ENCODE measurements around the gene GYS1.
"Not testable (repeated sequence)": the region's sequence is repeated elsewhere in the genome, so short reads cannot be mapped to it uniquely, and the experiment has no call there.

The GYS1 gene

GRCh38 chr19:48993175-48994034 lies at the start of gene GYS1, which contains the start of gene RUVBL2:
Gene GYS1 (minus strand): TSS chr19:48993309. CDS start chr19:48993112, 197 bp downstream.
Gene RUVBL2 (plus strand): TSS chr19:48993887. CDS start chr19:48993912, 25 bp downstream.
- DNase-seq, result peak; percentile 99

DNA sequence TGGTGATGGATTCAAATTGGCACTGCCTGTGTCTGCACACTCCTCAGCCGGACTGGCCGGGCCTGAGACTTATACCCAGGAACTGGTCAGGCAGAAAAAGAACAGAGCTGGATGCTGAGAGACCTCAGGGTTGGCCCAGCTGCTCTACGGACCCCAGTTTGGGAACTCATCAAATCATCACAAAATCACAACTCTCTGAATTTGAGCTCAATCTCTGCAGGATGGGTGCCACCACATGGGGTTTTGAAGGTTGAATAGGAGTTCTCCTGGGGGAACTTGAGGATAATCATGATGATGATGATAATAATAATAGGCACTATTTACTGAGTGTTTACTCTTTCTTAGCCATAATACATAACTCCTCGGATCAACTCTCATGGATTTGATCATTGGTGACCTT lies 49.6 kb upstream of the GYS1 start:
- not testable (repeated sequence) for DNase-seq

GRCh38 chr19:49042177-49042576 lies 49.1 kb upstream of the GYS1 start:
- no peak for DNase-seq

DNA sequence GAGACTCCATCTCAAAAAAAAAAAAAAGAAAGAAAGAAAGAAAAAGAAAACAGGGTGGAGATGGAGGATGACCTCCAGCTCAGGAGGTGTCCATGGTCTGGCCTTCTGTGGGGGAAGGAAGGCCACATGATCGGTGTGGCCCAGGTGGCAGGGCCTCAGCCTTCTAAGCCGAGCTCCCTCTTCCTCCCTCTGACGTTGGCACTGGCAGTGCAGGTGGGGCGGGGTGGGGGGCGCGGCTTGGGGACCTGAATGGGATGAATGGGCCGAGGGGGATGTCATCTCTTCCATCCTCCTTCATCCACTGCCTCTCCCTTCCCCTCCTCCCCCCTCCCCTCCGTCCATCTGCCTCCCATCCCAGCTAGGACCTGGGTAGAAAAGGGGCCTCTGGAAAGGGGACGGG lies 46.6 kb upstream of the GYS1 start:
- DNase-seq, result not testable (repeated sequence)

DNA sequence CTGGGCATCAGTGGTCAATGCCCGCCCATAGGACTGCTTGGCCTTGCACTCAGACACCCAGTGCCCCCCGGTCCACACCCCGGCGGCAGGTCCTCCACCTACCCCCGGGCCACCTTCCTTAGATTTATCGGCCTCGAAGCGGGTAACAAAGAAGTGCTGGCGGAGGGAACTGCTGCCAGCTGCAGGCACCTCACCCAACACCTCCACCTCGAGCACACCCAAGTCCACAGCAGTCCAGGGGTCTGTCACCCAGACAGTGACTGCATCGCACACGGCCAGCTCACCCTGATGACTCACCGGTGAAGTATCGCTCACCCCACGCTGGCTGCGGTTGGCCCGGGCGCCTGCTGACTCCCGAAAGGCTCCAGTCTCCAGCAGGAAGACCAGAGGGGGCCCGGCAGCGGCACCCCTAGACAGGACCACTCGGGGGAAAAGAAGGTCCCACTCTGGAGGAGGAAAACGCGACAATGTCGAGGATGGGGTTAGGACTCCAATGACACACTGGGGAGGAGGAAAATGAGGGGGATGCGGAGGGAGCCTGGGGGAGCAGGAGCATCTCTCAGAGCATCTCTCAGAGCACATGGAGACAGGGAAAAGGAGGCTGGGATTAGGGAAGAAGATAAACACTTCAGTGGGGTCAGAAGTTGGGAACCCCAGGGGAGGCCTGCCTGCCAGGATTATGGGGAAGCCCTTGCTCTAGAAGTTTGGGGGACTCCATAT lies 45.6 kb upstream of the GYS1 start:
- not testable (repeated sequence) for DNase-seq

GRCh38 chr19:49038111-49038510 lies 45.0 kb upstream of the GYS1 start:
- DNase-seq, result not testable (repeated sequence)

GRCh38 chr19:49036815-49037214 lies 43.7 kb upstream of the GYS1 start, which contains the start of gene CGB1:
Gene CGB1 (minus strand): TSS chr19:49036895. CDS start chr19:49036711, 184 bp downstream.
- DNase-seq, result not testable (repeated sequence)

DNA sequence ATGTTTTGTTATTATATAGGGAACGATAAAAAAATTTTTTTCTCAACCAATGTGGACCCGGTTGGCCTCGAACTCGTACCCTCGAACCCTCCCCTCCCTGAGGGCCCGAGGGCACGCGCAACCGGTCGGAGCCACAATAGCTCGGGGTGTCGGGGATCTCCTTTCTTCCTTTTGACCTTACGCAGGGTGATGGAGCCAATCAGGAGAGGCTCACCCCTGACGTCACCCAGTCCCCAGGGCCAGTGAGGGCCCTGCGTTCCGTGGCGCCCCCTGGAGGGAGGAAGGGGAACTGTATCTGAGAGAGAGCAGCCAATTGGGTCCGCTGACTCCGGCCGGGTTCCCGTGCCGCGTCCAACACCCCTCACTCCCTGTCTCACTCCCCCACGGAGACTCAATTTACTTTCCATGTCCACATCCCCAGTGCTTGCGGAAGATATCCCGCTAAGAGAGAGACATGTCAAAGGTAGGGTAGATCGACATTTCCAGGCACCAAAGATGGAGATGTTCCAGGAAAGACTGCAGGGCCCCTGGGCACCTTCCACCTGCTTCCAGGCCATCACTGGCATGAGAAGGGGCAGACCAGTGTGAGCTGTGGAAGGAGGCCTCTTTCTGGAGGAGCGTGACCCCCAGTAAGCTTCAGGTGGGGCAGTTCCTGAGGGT lies 38.7 kb upstream of the GYS1 start, which contains the start of gene CGB2:
TSS of gene CGB2 (plus strand) at position 249 of the 660 bp plus-strand sequence. CDS start at position 455, 206 bp downstream.
- not testable (repeated sequence) for DNase-seq

DNA sequence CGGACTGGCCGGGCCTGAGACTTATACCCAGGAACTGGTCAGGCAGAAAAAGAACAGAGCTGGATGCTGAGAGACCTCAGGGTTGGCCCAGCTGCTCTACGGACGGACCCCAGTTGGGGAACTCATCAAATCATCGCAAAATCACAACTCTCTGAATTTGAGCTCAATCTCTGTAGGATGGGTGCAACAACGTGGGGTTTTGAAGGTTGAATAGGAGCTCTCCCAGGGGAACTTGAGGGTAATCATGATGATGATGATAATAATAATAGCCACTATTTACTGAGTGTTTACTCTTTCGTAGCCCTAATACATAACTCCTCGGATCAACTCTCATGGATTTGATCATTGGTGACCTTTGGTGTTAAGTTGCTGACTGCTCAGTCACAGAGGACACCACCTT lies 37.2 kb upstream of the GYS1 start:
- DNase-seq, result not testable (repeated sequence)

DNA sequence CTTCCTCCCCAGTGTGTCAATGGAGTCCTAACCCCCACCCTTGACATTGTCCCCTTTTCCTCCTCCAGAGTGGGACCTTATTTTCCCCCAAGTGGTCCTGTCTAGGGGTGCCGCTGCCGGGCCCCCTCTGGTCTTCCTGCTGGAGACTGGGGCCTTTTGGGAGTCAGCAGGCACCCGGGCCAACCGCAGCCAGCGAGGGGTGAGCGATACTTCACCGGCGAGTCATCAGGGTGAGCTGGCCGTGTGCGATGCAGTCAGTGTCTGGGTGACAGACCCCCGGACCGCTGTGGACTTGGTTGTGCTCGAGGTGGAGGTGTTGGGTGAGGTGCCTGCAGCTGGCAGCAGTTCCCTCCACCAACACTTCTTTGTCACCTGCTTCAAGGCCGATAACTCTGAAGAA lies 36.6 kb upstream of the GYS1 start:
- DNase-seq, result not testable (repeated sequence)

GRCh38 chr19:49028686-49029085 lies 35.6 kb upstream of the GYS1 start:
- not testable (repeated sequence) for DNase-seq

DNA sequence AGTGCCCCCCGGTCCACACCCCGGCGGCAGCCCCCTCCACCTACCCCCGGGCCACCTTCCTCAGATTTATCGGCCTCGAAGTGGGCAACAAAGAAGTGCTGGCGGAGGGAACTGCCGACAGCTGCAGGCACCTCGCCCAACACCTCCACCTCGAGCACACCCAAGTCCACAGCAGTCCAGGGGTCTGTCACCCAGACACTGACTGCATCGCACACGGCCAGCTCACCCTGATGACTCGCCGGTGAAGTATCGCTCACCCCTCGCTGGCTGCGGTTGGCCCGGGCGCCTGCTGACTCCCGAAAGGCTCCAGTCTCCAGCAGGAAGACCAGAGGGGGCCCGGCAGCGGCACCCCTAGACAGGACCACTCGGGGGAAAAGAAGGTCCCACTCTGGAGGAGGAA lies 32.5 kb upstream of the GYS1 start:
- not testable (repeated sequence) for DNase-seq

DNA sequence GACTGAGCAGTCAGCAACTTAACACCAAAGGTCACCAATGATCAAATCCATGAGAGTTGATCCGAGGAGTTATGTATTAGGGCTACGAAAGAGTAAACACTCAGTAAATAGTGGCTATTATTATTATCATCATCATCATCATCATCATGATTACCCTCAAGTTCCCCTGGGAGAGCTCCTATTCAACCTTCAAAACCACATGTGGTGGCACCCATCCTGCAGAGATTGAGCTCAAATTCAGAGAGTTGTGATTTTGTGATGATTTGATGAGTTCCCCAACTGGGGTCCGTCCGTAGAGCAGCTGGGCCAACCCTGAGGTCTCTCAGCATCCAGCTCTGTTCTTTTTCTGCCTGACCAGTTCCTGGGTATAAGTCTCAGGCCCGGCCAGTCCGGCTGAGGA lies 32.0 kb upstream of the GYS1 start:
- DNase-seq, result not testable (repeated sequence)

- not testable (repeated sequence) for DNase-seq
These were observed 31.1 kb upstream of the GYS1 start, which contains the start of gene CGB3 for GRCh38 chr19:49024233-49024632. Gene CGB3 (minus strand): TSS chr19:49024333. CDS start chr19:49023971, 362 bp downstream.

DNA sequence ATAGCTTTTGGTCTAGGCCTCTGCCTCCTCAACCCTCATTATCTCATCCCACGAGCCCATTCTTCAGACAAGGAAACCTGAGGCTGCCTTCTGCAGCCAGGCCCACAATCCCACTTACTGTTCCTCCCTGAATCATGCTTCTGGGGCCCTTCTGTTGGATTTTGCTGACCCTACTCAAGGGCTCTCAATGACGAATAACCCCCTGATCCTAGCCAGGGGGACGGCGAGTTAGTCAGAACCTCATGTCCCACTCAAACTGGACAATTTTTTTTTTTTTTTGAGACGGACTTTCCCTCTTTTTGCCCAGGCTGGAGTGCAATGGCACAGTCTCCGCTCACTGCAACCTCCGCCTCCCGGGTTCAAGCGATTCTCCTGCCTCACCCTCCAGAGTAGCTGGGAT lies 29.0 kb upstream of the GYS1 start:
- DNase-seq, result no peak

DNA sequence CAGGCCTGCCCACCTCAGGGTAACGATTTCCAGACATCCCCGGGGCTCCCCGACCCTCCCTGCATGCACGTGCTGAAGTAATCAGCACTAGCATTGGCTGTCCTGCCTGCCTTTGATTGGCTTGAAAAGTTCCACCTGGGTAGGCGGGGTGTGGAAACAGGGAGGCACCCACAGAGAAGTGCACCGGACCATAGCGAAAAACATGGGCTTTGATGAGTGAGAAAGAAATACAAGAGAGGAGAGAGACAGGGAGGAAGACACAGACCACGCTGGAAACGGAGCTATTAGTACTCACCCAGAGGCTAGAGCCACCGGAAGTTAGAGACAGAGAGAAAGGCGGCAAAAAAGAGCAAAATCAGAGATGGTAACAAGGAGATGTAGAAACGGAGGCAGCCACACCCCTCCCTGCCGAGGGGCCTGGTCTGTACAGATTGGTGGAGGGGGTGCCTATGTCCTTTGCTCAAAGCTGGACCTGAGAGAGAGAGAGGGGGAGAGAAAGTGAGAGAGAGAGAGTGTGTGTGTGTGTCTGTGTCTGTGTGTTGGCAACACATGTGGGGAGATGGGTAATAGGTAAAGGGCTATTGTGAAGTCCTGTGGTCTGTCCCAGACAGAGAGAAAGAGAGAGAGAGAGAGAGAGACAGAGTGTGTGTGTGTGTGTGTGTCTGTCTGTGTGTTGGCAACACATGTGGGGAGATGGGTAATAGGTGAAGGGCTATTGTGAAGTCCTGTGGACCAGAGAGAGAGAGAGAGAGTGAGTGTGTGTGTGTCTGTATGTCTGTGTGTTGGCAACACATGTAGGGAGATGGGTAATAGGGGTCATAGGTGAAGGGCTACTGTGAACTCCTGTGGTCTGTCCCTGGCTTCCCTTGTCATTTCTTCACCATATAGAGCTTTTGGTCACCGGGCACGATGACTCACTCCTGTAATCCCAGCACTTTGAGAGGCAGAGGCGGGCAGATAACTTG lies 28.1 kb upstream of the GYS1 start:
- no peak for DNase-seq

DNA sequence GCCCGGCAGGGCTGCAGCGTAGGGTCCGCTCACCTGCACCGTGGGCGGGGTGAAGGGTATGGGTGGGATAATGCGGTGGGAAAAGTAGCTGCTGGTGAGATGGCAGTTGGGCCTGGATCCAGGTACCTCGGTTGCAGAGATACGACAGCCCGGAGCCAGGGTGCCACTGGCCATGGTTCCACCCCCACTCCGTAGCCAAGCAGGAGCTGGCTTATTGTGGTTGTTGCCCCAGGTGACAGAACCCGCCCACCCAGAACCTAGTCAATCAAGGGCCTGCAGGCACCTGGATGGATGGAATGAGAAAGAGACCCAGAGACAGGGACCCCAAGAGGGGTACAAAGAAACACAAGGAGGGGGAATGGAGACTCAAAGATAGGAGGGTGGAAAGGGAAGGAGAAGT lies 27.2 kb upstream of the GYS1 start:
- no peak for DNase-seq

DNA sequence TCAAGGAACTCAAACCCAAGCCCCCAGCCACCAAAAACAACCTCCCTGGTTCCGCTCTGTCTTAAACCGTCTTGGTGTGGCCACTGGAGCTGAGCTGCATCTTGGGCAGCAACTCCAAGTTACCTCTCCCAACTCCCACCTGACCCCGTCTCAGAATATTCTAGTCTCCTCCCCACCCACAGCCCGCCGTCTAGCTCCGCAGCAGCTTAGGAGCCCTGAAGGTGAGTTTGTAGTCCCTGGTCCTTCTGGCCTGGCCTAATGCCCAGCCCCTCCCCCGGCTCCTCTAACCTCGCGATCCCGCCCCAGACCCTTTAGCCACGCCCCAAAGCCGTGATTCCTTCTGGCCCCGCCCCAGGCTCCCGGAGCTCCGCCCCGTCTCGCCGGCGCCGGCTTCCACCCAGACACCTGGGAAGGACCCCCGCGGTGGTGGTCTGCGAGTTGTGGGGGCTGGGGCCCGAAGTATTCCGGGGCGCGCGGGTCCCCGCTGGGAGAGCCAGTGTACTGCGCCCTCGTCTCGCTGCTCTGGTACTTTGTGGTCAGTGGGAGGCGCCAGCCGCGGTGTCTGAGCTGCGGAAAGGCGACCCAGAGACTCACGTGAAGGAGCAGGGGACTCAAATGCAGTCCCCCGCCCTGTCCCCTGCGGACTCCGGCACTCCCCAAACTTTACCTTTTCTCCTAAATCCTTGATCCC lies 26.3 kb upstream of the GYS1 start:
- no peak for DNase-seq

DNA sequence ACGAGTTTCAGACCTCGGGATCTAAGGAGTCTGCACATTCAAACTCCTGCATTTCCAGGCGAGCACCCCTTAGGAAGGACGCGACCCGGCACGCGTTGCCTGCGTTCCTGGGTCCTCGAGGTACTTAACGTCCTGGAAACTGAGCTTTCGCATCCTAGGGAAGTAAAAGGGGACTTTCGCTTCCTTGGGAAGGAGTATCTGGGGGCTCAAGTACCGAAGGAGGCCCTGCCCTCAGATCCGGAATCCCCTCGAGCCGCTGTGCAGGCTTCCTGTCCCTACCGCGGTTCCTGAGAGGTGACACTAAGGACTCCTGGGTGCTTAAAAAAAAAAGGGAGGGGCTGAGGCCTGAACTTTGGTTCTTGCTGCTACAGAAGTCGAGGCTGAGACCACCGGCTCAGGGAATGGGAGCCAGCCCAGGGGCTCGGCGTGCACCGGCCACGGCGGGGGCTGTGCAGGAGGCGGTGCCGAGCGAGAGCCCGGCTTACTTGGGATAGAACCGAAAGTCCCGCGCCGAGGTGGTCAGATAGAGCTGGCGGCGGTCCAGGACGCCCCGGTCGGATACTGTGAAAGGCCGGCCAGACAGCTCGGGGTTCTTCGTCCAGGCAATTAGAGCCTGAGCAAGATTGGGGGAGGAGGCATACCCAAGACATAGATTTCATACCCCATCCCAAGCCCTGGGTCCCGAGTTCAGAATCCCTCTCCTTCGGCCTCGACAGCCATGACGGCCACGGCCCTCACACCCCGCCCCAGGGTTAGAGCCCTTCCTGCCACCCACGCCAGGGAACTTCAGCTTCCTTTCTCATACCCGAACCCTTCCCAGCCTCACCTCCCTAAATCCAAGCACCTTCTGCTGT lies 25.5 kb upstream of the GYS1 start:
- DNase-seq, result not testable (repeated sequence)

All from GDM1 (cell line).